Kidney glomerular epithelial cell (primary cell): ENCODE measurements around the gene ETDC.
"Not testable (repeated sequence)": the region's sequence is repeated elsewhere in the genome, so short reads cannot be mapped to it uniquely, and the experiment has no call there.

ENCODE experiments used
- DNase-seq: peaks from one replicate; lab custom pipeline; 2025; lab: John Stamatoyannopoulos, UW

The ETDC gene

GRCh38 chrX:135309430-135309923 is at the start of gene ETDC:
Gene ETDC, plus strand, starts transcription at chrX:135309480. Its CDS starts 0 bp downstream, at chrX:135309480.
- DNase-seq, result no peak

GRCh38 chrX:135260976-135261375 is 48.3 kb upstream of the ETDC start:
- not testable (repeated sequence) for DNase-seq

DNA sequence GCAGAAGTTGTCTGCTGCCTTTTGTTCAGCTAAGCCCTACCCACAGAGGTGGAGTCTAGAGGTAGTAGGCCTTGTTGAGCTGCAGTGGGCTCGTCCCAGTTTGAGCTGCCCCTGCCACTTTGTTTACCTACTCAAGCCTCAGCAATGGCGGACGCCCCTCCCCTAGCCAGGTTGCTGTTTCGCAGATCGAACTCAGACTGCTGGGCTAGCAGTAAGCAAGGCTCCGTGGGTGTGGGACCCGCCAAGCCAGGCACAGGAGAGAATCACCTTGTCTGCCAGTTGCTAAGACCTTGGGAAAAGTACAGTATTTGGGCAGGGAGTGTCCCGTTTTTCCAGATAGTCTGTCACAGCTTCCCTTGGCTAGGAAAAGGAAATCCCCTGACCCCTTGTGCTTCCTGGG is 45.9 kb upstream of the ETDC start:
- DNase-seq, result not testable (repeated sequence)

- DNase-seq, result no peak
These were observed 45.1 kb upstream of the ETDC start for GRCh38 chrX:135264206-135264605.

GRCh38 chrX:135273162-135273561 is 36.1 kb upstream of the ETDC start:
- no peak for DNase-seq

- no peak for DNase-seq
These were observed 33.3 kb upstream of the ETDC start for GRCh38 chrX:135275973-135276372.

- DNase-seq, result no peak
These were observed 21.9 kb upstream of the ETDC start for GRCh38 chrX:135287266-135287823.

- peak; percentile 0 for DNase-seq
These were observed 13.9 kb upstream of the ETDC start for GRCh38 chrX:135295238-135295943.

GRCh38 chrX:135295944-135296305 is 13.4 kb upstream of the ETDC start:
- DNase-seq, result no peak

GRCh38 chrX:135302269-135302873 is 6.9 kb upstream of the ETDC start:
- DNase-seq, result no peak

DNA sequence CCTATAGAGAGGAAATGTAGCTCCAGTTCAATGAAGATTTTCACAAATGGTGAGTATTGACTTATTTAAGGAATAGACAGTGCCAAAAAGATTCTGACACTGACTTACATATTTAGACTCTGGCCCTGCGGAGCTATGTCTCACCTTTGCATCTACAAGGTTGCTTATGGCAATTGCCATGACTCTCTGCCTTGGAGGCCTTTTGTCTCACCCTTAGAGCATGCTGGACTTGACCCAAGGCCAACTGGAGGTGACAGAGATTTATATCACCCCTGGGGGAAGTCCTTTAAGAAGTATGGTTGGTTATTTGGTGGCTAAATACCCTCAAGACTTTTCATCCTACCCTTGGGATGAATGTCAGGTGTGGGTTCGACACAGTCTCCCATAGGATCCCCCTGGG is 4.5 kb upstream of the ETDC start:
- no peak for DNase-seq

DNA sequence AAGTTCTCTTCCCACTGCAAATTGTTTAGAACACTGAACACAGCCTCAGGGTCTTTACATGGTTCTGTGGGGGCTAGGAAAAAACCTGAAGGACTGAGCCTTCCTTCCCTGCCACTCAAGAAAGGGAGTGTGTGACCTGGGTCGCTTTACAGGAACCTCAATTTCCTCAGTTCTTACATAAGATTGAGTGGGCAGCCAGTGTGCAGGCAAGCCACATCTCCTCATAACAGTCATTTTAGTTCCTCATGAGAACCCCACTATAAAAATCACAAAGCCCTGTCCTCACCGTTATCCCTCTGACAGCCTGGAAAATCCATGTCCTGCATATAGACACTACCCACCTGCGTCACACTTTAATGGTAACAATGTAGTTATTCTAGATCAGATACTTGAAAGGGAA is 2.1 kb upstream of the ETDC start:
- no peak for DNase-seq

GRCh38 chrX:135308345-135308855 is 880 bp upstream of the ETDC start:
- no peak for DNase-seq

GRCh38 chrX:135315864-135316263 is 6.6 kb downstream of the ETDC start:
- no peak for DNase-seq

DNA sequence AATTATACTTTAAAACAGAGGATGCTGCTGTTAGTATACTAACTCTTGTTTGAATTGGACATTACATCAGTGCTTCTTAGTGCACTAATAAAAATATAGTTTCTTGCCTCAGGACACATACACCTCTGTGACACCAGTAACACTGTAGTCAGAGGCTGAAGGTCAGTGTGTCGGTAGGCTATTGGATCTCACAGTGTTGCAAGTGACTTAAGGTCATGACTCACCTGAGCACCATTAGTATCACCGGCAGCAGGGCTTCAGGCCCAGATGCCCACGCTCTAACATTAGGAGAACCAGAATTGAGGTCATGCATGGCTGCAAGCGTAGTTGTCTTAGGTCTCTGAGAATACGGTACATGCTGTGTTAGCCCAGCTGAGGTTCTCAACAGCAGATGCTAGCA is 15.2 kb downstream of the ETDC start:
- DNase-seq, result no peak

GRCh38 chrX:135325036-135325818 is 15.9 kb downstream of the ETDC start:
- not testable (repeated sequence) for DNase-seq

GRCh38 chrX:135327299-135327698 is 18.0 kb downstream of the ETDC start:
- DNase-seq, result peak; percentile 13

GRCh38 chrX:135328421-135329005 is 19.2 kb downstream of the ETDC start:
- peak; percentile 1 for DNase-seq

DNA sequence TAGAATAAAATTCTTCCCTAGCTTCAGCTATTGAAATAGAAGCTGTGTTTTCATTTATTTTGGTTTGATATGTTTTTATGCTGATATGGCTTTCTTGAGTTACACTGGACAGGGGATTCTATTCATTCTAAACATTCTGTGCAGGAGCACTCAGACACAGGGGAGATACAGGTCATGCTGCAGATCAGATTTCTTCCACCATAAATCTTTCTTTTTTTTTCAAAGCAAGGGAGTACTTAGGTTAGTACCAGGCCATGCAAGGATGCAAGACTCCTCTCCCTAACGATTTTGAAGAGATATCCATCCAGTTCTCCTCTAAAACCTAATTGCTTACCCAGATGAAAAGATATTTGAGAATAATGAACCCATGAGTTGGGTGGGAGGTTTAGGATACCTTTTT is 21.4 kb downstream of the ETDC start:
- no peak for DNase-seq

DNA sequence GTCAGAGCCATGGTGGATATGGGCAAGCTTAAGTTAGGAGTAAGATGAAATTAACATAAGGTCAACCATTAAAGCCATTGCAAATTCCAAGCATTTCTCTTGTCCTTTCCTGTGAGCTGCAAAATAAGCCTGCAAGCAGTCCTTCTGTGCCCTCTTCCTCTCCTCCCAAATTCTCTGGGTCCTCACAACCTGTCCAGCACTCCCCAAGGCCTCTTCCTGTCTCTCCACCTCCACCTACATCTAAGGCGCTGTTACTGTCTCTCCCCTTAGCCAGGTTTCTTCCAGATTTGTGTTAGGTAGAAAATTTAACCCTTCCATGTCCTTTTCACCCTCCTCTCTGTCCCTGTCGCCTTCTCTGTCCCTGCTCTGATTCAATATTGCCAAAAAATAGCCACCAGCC is 22.2 kb downstream of the ETDC start:
- no peak for DNase-seq

GRCh38 chrX:135340831-135341230 is 31.6 kb downstream of the ETDC start:
- no peak for DNase-seq

DNA sequence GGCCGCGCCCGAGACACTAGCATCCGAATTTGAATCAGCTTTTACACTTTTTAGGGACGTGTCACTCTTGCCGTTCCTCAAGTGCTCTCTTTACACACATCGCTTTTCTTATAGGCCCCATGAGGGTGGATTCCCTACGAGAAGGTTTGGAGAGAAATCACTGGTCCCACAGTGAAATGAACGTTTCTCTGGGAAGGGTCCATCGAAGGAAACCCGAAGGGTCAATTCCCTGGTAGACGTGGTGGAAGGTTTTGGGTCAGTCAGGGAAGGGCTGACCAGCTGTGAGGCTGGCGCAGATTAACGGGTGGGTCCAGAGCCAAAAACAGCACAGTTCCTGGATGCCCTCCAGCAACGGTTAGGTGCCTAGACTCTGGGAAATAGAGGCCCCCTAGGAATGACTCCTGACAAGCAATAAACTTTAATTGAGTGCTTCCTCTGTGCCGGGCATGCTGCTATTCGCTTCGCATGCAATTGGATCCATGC is 35.9 kb downstream of the ETDC start:
- no peak for DNase-seq
